ENCODE measurements around the gene ATP8A2.

The ATP8A2 gene

GRCh38 chr13:26037302-26037701, 665.5 kb downstream of the ATP8A2 start:
- Histone ChIP-seq H3K4me1 (ENCODE audit: control insufficient read depth in 1 of 2, insufficient read depth in 1 of 2, low read depth in 1 of 2, low read length in 1 of 2) (no peaks in the 10 kb centered on the region), H3K27me3 (no peaks in the 10 kb centered on the region), H3K36me3 (no peaks in the 10 kb centered on the region), H3K4me3 (ENCODE audit: low read depth in 1 of 2, low read length in 1 of 2) (no peak overlapping the region), H3K27ac (no peak overlapping the region), H3K9me3 (no peaks in the 10 kb centered on the region)
- no peak for TF ChIP-seq CTCF (IDR thresholded peaks at IDR 0.05)

GRCh38 chr13:26038931-26039475, 667.2 kb downstream of the ATP8A2 start:
- no peak for TF ChIP-seq CTCF (IDR thresholded peaks at IDR 0.05)
- Histone ChIP-seq H3K36me3 (no peaks in the 10 kb centered on the region), H3K4me1 (ENCODE audit: control insufficient read depth in 1 of 2, insufficient read depth in 1 of 2, low read depth in 1 of 2, low read length in 1 of 2) (no peaks in the 10 kb centered on the region), H3K9me3 (no peaks in the 10 kb centered on the region), H3K27me3 (no peaks in the 10 kb centered on the region), H3K4me3 (ENCODE audit: low read depth in 1 of 2, low read length in 1 of 2) (no peak overlapping the region), H3K27ac (no peak overlapping the region)

- Histone ChIP-seq H3K27me3 (peaks cover 12% of the 10 kb centered on the region), H3K36me3 (no peaks in the 10 kb centered on the region), H3K4me1 (ENCODE audit: control insufficient read depth in 1 of 2, insufficient read depth in 1 of 2, low read depth in 1 of 2, low read length in 1 of 2) (no peaks in the 10 kb centered on the region), H3K4me3 (ENCODE audit: low read depth in 1 of 2, low read length in 1 of 2) (no peak overlapping the region), H3K27ac (no peak overlapping the region), H3K9me3 (no peaks in the 10 kb centered on the region)
- no peak for TF ChIP-seq CTCF (IDR thresholded peaks at IDR 0.05)
Measured at GRCh38 chr13:26041444-26041843, 669.7 kb downstream of the ATP8A2 start.

GRCh38 chr13:26042785-26043184, 671.0 kb downstream of the ATP8A2 start:
- Histone ChIP-seq H3K4me3 (ENCODE audit: low read depth in 1 of 2, low read length in 1 of 2) (no peak overlapping the region), H3K4me1 (ENCODE audit: control insufficient read depth in 1 of 2, insufficient read depth in 1 of 2, low read depth in 1 of 2, low read length in 1 of 2) (no peaks in the 10 kb centered on the region), H3K27ac (no peak overlapping the region), H3K27me3 (peaks cover 22% of the 10 kb centered on the region), H3K9me3 (no peaks in the 10 kb centered on the region), H3K36me3 (no peaks in the 10 kb centered on the region)
- TF ChIP-seq CTCF (IDR thresholded peaks at IDR 0.05): no peak

- no peaks in the 10 kb centered on the region for H3K36me3 ChIP-seq
Measured at GRCh38 chr13:26045142-26045541, 673.4 kb downstream of the ATP8A2 start.

More at GRCh38 chr13:26045142-26045541, 673.4 kb downstream of the ATP8A2 start:
- TF ChIP-seq CTCF (IDR thresholded peaks at IDR 0.05): no peak
- Histone ChIP-seq H3K27me3 (peaks cover 46% of the 10 kb centered on the region), H3K4me1 (ENCODE audit: control insufficient read depth in 1 of 2, insufficient read depth in 1 of 2, low read depth in 1 of 2, low read length in 1 of 2) (no peaks in the 10 kb centered on the region), H3K4me3 (ENCODE audit: low read depth in 1 of 2, low read length in 1 of 2) (no peak overlapping the region), H3K27ac (no peak overlapping the region), H3K9me3 (no peaks in the 10 kb centered on the region)

Data from neutrophil (primary cell).